Measurements from ENCODE around the gene CRYGN. TPM values are rescaled to one million over a fixed set of nuclear protein-coding genes. Genes with fewer than 3 reads are reported as not detected.
A peak's percentile ranks its signal among the peaks of the same experiment; 100 is the strongest.

Gene CRYGN
- total RNA-seq (2013), result not detected
- polyA plus RNA-seq, result not detected
- not detected in 2 replicates for polyA minus RNA-seq
- 0 to 0.35 (median 0.08) reads per million in 11 experiments for total RNA-seq

- H3K27ac ChIP-seq (ENCODE audit: low read depth in 1 of 2, low read length in 2 of 2), result no peak within 1 kb of the TSS
- peak within 1 kb of the TSS; percentile 21 for H2AFZ ChIP-seq (ENCODE audit: insufficient read depth, low read depth, low read length, poor library complexity, severe bottlenecking)
- no peak for TF ChIP-seq CTCF (IDR thresholded peaks at IDR 0.05)
- H3K4me3 Mint-ChIP-seq, result peak within 1 kb of the TSS in 1 of 2 donors; percentile 74
- no peaks in the 10 kb centered on the region for H3K79me2 ChIP-seq (ENCODE audit: insufficient read depth, low read length)
- no peaks in the 10 kb centered on the region for H3K36me3 ChIP-seq (replicated peaks in 1 of 2; ENCODE audit: control insufficient read depth in 1 of 2, insufficient read depth in 2 of 2, low read length in 2 of 2)
- peak within 1 kb of the TSS in 4 of 7 donors; percentile 10 to 87 (median 56) for H3K27ac Mint-ChIP-seq
- peaks cover 0 to 4% (median 0%) of the 10 kb centered on the region in 7 donors for H3K9me3 Mint-ChIP-seq
- no peaks in the 10 kb centered on the region for H3K9me3 ChIP-seq (replicated peaks in 1 of 2; ENCODE audit: control insufficient read depth in 1 of 2, insufficient read depth in 1 of 2, low read length in 2 of 2)
- peaks cover 27% of the 10 kb centered on the region for H3K4me1 Mint-ChIP-seq
- H3K27me3 ChIP-seq (ENCODE audit: control insufficient read depth in 2 of 2, insufficient read depth in 2 of 2, low read length in 2 of 2), result peaks cover 5 to 22% of the 10 kb centered on the region in 2 donors
- H3K4me1 ChIP-seq (ENCODE audit: control insufficient read depth in 1 of 2, insufficient read depth in 2 of 2, low read length in 2 of 2), result peaks cover 13 to 19% of the 10 kb centered on the region in 2 donors
- H4K20me1 ChIP-seq (ENCODE audit: insufficient read depth, low read length), result no peaks in the 10 kb centered on the region
- intact Hi-C loops (cut with micrococcal nuclease), result no loop called here
- 26% methylated on average over 38 of the region's 51 CpGs for WGBS (ENCODE audit: insufficient coverage)
- H3K4me3 ChIP-seq (replicated peaks in 1 of 3; ENCODE audit: low read depth in 2 of 3, low read length in 3 of 3), result no peak within 1 kb of the TSS
- DNase-seq, result no peak
- peaks cover 21 to 34% (median 25%) of the 10 kb centered on the region in 3 donors for H3K27me3 Mint-ChIP-seq (ENCODE audit: low read depth in 3 of 3)
- peak within 1 kb of the TSS; percentile 46 for H3K4me2 ChIP-seq (replicated peaks; ENCODE audit: extremely low read depth, low read length, poor library complexity, severe bottlenecking)
- no peaks in the 10 kb centered on the region for H3K36me3 Mint-ChIP-seq
- H3K9ac ChIP-seq (ENCODE audit: insufficient read depth, low read length, poor library complexity, severe bottlenecking), result no peak within 1 kb of the TSS
Measured at GRCh38 chr7:151439855-151440798, at the start of gene CRYGN. TSS of gene CRYGN (minus strand) at chr7:151440141. CDS start at chr7:151439917, 224 bp downstream.

GRCh38 chr7:151489498-151489897, 49.6 kb upstream of the CRYGN start:
- Histone ChIP-seq H3K27me3 (ENCODE audit: control insufficient read depth in 2 of 2, insufficient read depth in 2 of 2, low read length in 2 of 2) (no peaks in the 10 kb centered on the region), H4K20me1 (ENCODE audit: insufficient read depth, low read length) (peaks cover 79% of the 10 kb centered on the region), H3K9me3 (replicated peaks in 1 of 2; ENCODE audit: control insufficient read depth in 1 of 2, insufficient read depth in 1 of 2, low read length in 2 of 2) (no peaks in the 10 kb centered on the region), H3K4me1 (ENCODE audit: control insufficient read depth in 1 of 2, insufficient read depth in 2 of 2, low read length in 2 of 2) (peaks cover 24 to 38% of the 10 kb centered on the region in 2 donors), H3K4me2 (replicated peaks; ENCODE audit: extremely low read depth, low read length, poor library complexity, severe bottlenecking) (no peak overlapping the region), H2AFZ (ENCODE audit: insufficient read depth, low read depth, low read length, poor library complexity, severe bottlenecking) (no peak overlapping the region), H3K27ac (ENCODE audit: low read depth in 1 of 2, low read length in 2 of 2) (peak overlapping the region in 1 of 2 donors; percentile 3), H3K36me3 (replicated peaks in 1 of 2; ENCODE audit: control insufficient read depth in 1 of 2, insufficient read depth in 2 of 2, low read length in 2 of 2) (peaks cover 46 to 65% of the 10 kb centered on the region in 2 donors), H3K4me3 (replicated peaks in 1 of 3; ENCODE audit: low read depth in 2 of 3, low read length in 3 of 3) (no peak overlapping the region), H3K9ac (ENCODE audit: insufficient read depth, low read length, poor library complexity, severe bottlenecking) (no peak overlapping the region), H3K79me2 (ENCODE audit: insufficient read depth, low read length) (peaks cover 93% of the 10 kb centered on the region)
- WGBS (ENCODE audit: insufficient coverage), result 95% methylated on average over 2 of the region's 2 CpGs
- intact Hi-C loops (cut with micrococcal nuclease), result no loop called here
- Mint-ChIP-seq H3K36me3 (peaks cover 55 to 56% of the 10 kb centered on the region in 2 donors), H3K27ac (peak overlapping the region in 1 of 7 donors; percentile 54), H3K4me1 (peaks cover 36% of the 10 kb centered on the region), H3K27me3 (ENCODE audit: low read depth in 3 of 3) (no peaks in the 10 kb centered on the region), H3K4me3 (no peak overlapping the region), H3K9me3 (peaks cover 0 to 7% (median 0%) of the 10 kb centered on the region in 7 donors)
- no peak for DNase-seq
- no peak for TF ChIP-seq CTCF (IDR thresholded peaks at IDR 0.05)
